ENCODE data around the gene CEP72.

Gene CEP72

DNA sequence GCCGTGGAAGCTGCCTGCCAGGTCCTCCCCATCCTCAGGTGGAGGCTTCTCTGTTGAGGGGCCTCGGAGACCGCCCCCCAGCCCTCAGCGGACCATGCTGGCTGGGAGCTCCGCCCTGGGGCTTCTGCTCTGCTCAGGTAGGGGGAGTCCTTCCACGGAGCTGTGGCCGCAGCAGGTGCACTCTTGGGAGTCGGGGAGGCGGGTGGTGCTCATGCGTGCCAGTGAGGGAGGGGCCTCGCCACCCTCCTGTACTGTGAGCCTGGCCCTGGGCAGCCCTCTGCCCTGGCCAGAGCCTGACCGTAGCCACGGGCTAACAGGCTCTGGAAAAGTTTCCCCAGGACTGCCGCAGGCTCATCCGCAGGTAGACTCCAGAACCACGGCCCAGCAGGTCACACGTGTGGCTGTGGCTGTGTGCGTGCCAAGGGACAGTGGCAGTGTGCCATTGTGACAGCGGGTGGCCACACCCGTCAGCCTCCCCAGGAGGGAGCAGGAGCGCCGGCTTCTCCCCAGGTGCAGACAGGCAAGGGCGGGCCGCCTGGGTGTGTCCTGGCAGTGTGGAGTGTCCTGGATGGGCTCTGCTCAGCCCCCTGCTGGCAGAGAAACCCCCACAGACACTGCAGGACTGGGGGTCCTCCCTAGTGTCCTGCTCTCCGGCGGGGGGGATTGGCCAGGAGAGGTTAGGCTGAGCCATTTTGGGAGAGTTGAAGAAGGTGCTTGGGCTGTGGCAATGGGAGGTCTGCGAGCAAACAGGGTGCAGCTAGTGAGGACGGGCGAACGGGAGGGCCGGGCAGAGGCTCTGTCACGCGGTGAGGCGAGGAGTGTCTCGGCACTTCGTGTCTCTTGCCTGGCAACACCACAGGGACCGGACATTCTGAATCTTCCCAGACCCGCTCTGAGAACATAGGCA lies 51.5 kb downstream of the CEP72 start:
- Histone ChIP-seq H2BK12ac (ENCODE audit: low read length) (peak overlapping the region; percentile 22), H3K4me3 (ENCODE audit: low read length in 2 of 2) (peak overlapping the region in 1 of 2 donors; percentile 20), H3K4ac (ENCODE audit: low read length) (no peak overlapping the region), H3K9ac (ENCODE audit: low read depth, low read length, poor library complexity) (no peak overlapping the region), H3K18ac (ENCODE audit: low read length) (no peak overlapping the region), H3K14ac (ENCODE audit: low read length) (no peak overlapping the region), H4K91ac (ENCODE audit: low read depth, low read length, poor library complexity) (no peak overlapping the region), H3K27ac (replicated peaks; ENCODE audit: low read length) (no peak overlapping the region), H2AFZ (ENCODE audit: low read length) (no peak overlapping the region), H3K4me1 (ENCODE audit: control insufficient read depth in 2 of 2, insufficient read depth in 1 of 2, low read depth in 1 of 2, low read length in 2 of 2) (peaks cover 0 to 4% of the 10 kb centered on the region in 2 donors), H2BK15ac (ENCODE audit: low read length) (no peak overlapping the region), H2BK5ac (ENCODE audit: low read length) (no peak overlapping the region), H3K79me1 (ENCODE audit: low read depth, low read length) (peaks cover 5% of the 10 kb centered on the region), H2BK120ac (ENCODE audit: low read depth, low read length) (no peak overlapping the region), H3K23ac (ENCODE audit: low read depth, low read length, poor library complexity) (no peak overlapping the region), H3K4me2 (ENCODE audit: insufficient read depth, low read length, poor library complexity, severe bottlenecking) (no peak overlapping the region), H4K8ac (ENCODE audit: low read depth, low read length) (no peak overlapping the region), H2AK5ac (ENCODE audit: low read depth, low read length) (no peak overlapping the region), H3K9me3 (replicated peaks in 1 of 2; ENCODE audit: control insufficient read depth in 2 of 2, insufficient read depth in 1 of 2, low read depth in 1 of 2, low read length in 2 of 2) (peaks cover 9 to 19% of the 10 kb centered on the region in 2 donors), H3K36me3 (replicated peaks in 1 of 2; ENCODE audit: control insufficient read depth in 2 of 2, insufficient read depth in 2 of 2, low read length in 2 of 2) (peaks cover 56 to 90% of the 10 kb centered on the region in 2 donors), H3K27me3 (ENCODE audit: control insufficient read depth in 3 of 3, insufficient read depth in 3 of 3, low read depth in 1 of 3, low read length in 3 of 3) (no peaks in the 10 kb centered on the region)
- no CpG with 5 or more reads among the region's 38 CpGs for WGBS, 2 donors (ENCODE audit: extremely low coverage in 2 of 2, insufficient read length in 2 of 2, insufficient replicate concordance in 1 of 2)
- no peak for DNase-seq (ENCODE audit: low spot score)

DNA sequence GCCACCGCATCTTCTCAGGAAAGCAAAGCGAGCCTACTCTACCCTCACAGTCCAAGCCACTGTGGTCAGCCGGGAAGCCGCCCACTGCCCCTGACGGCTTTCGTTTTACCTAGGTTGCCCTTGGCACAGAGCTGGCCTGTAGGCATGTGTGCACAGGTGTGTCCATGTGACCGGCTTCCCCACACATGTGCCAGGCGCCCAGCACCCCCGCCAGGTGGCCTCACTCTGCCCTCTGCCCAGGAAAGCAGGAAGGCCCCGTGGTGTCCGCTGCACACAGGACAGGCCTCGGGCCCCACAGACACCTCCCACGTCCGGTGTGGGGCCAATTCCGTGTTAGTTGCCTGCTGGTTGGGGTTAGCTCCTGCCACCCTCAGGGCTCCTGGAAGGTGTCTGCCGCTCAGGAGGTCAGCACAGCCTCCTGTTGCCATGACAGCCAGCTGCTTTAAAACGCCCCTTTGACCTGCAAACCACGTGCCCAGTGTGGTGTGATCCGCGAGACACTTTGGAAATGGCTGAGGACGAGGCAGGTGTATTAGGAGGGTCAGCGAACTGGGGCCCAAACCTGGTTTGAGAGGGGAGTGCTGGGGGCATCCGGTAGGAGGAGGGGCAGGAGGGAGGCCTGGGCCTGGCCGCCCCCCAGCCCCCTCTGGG lies 52.3 kb downstream of the CEP72 start:
- H3K36me3 ChIP-seq (replicated peaks in 1 of 2; ENCODE audit: control insufficient read depth in 2 of 2, insufficient read depth in 2 of 2, low read length in 2 of 2), result peaks cover 53 to 86% of the 10 kb centered on the region in 2 donors
- H2BK15ac ChIP-seq (ENCODE audit: low read length), result peak overlapping the region; percentile 49
- H3K18ac ChIP-seq (ENCODE audit: low read length), result no peak overlapping the region
- H2BK12ac ChIP-seq (ENCODE audit: low read length), result no peak overlapping the region
- no peak overlapping the region for H3K4me3 ChIP-seq (ENCODE audit: low read length in 2 of 2)
- H2BK120ac ChIP-seq (ENCODE audit: low read depth, low read length), result no peak overlapping the region
- peaks cover 5% of the 10 kb centered on the region for H3K79me1 ChIP-seq (ENCODE audit: low read depth, low read length)
- no peak overlapping the region for H3K14ac ChIP-seq (ENCODE audit: low read length)
- H4K91ac ChIP-seq (ENCODE audit: low read depth, low read length, poor library complexity), result no peak overlapping the region
- no CpG with 5 or more reads among the region's 24 CpGs for WGBS, 2 donors (ENCODE audit: extremely low coverage in 2 of 2, insufficient read length in 2 of 2, insufficient replicate concordance in 1 of 2)
- peaks cover 6 to 11% of the 10 kb centered on the region in 2 donors for H3K9me3 ChIP-seq (replicated peaks in 1 of 2; ENCODE audit: control insufficient read depth in 2 of 2, insufficient read depth in 1 of 2, low read depth in 1 of 2, low read length in 2 of 2)
- peak overlapping the region; percentile 3 for H4K8ac ChIP-seq (ENCODE audit: low read depth, low read length)
- H3K27me3 ChIP-seq (ENCODE audit: control insufficient read depth in 3 of 3, insufficient read depth in 3 of 3, low read depth in 1 of 3, low read length in 3 of 3), result no peaks in the 10 kb centered on the region
- peak overlapping the region; percentile 39 for H2BK5ac ChIP-seq (ENCODE audit: low read length)
- H2AFZ ChIP-seq (ENCODE audit: low read length), result no peak overlapping the region
- H2AK5ac ChIP-seq (ENCODE audit: low read depth, low read length), result no peak overlapping the region
- peak overlapping the region; percentile 12 for H3K9ac ChIP-seq (ENCODE audit: low read depth, low read length, poor library complexity)
- H3K23ac ChIP-seq (ENCODE audit: low read depth, low read length, poor library complexity), result no peak overlapping the region
- peaks cover 0 to 6% of the 10 kb centered on the region in 2 donors for H3K4me1 ChIP-seq (ENCODE audit: control insufficient read depth in 2 of 2, insufficient read depth in 1 of 2, low read depth in 1 of 2, low read length in 2 of 2)
- no peak overlapping the region for H3K4ac ChIP-seq (ENCODE audit: low read length)
- H3K4me2 ChIP-seq (ENCODE audit: insufficient read depth, low read length, poor library complexity, severe bottlenecking), result no peak overlapping the region
- DNase-seq (ENCODE audit: low spot score), result no peak
- H3K27ac ChIP-seq (replicated peaks; ENCODE audit: low read length), result no peak overlapping the region

DNA sequence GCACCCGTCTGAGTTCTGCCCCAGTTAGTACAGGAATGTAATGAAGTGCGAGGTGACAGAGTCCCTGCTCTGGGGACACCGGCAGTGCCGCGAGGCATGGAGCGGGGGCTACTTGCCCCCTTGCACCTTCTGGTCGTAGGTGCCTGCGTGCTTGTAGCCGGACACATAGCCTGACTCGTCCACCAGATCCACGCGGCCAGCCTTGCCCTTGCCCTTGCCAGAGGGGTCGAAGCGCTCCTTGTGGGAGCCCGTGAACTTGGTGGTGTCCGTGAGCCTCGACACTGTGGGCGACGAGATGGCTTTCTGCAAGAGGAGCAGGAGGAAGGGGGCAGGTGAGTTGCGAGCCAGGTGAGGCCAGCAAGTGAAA lies 52.8 kb downstream of the CEP72 start:
- Histone ChIP-seq H3K4me2 (ENCODE audit: insufficient read depth, low read length, poor library complexity, severe bottlenecking) (no peak overlapping the region), H3K4me1 (ENCODE audit: control insufficient read depth in 2 of 2, insufficient read depth in 1 of 2, low read depth in 1 of 2, low read length in 2 of 2) (peaks cover 0 to 6% of the 10 kb centered on the region in 2 donors), H2BK15ac (ENCODE audit: low read length) (no peak overlapping the region), H3K4me3 (ENCODE audit: low read length in 2 of 2) (no peak overlapping the region), H3K27ac (replicated peaks; ENCODE audit: low read length) (no peak overlapping the region), H4K91ac (ENCODE audit: low read depth, low read length, poor library complexity) (no peak overlapping the region), H3K9me3 (replicated peaks in 1 of 2; ENCODE audit: control insufficient read depth in 2 of 2, insufficient read depth in 1 of 2, low read depth in 1 of 2, low read length in 2 of 2) (peaks cover 2 to 6% of the 10 kb centered on the region in 2 donors), H4K8ac (ENCODE audit: low read depth, low read length) (no peak overlapping the region), H3K9ac (ENCODE audit: low read depth, low read length, poor library complexity) (no peak overlapping the region), H3K27me3 (ENCODE audit: control insufficient read depth in 3 of 3, insufficient read depth in 3 of 3, low read depth in 1 of 3, low read length in 3 of 3) (no peaks in the 10 kb centered on the region), H2BK5ac (ENCODE audit: low read length) (peak overlapping the region; percentile 39), H3K36me3 (replicated peaks in 1 of 2; ENCODE audit: control insufficient read depth in 2 of 2, insufficient read depth in 2 of 2, low read length in 2 of 2) (peaks cover 48 to 81% of the 10 kb centered on the region in 2 donors), H3K79me1 (ENCODE audit: low read depth, low read length) (peaks cover 5% of the 10 kb centered on the region), H2AFZ (ENCODE audit: low read length) (no peak overlapping the region), H2BK120ac (ENCODE audit: low read depth, low read length) (no peak overlapping the region), H3K14ac (ENCODE audit: low read length) (peak overlapping the region; percentile 82), H3K18ac (ENCODE audit: low read length) (no peak overlapping the region), H3K4ac (ENCODE audit: low read length) (no peak overlapping the region), H2BK12ac (ENCODE audit: low read length) (no peak overlapping the region), H3K23ac (ENCODE audit: low read depth, low read length, poor library complexity) (peak overlapping the region; percentile 80), H2AK5ac (ENCODE audit: low read depth, low read length) (no peak overlapping the region)
- no CpG with 5 or more reads among the region's 20 CpGs for WGBS, 2 donors (ENCODE audit: extremely low coverage in 2 of 2, insufficient read length in 2 of 2, insufficient replicate concordance in 1 of 2)
- DNase-seq (ENCODE audit: low spot score), result no peak

DNA sequence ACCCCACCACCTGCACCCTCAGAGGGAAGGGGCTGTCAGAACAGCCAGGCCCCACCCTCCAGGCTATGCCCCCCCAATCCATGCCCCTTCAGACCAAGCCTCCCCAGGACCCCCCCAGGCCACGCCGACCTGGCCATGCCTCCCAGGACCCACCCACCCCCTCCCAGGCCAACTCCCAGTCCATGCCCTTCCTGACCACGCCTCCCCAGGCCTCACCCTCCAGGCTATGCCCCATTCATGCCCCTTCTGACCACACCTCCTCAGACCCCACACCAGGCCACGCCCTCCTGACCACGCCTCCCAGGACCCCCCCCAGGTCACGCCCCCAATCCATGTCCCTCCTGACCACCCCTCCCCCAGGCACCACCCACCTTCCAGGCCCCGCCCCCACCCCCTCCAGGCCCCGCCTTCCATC lies 53.4 kb downstream of the CEP72 start:
- Histone ChIP-seq H2BK5ac (ENCODE audit: low read length) (no peak overlapping the region), H3K18ac (ENCODE audit: low read length) (no peak overlapping the region), H3K4me2 (ENCODE audit: insufficient read depth, low read length, poor library complexity, severe bottlenecking) (no peak overlapping the region), H2BK15ac (ENCODE audit: low read length) (no peak overlapping the region), H3K4ac (ENCODE audit: low read length) (no peak overlapping the region), H3K4me3 (ENCODE audit: low read length in 2 of 2) (no peak overlapping the region), H2AK5ac (ENCODE audit: low read depth, low read length) (no peak overlapping the region), H4K8ac (ENCODE audit: low read depth, low read length) (no peak overlapping the region), H3K23ac (ENCODE audit: low read depth, low read length, poor library complexity) (no peak overlapping the region), H2BK120ac (ENCODE audit: low read depth, low read length) (no peak overlapping the region), H4K91ac (ENCODE audit: low read depth, low read length, poor library complexity) (no peak overlapping the region), H3K36me3 (replicated peaks in 1 of 2; ENCODE audit: control insufficient read depth in 2 of 2, insufficient read depth in 2 of 2, low read length in 2 of 2) (peaks cover 44 to 75% of the 10 kb centered on the region in 2 donors), H3K9ac (ENCODE audit: low read depth, low read length, poor library complexity) (no peak overlapping the region), H2BK12ac (ENCODE audit: low read length) (no peak overlapping the region), H3K14ac (ENCODE audit: low read length) (no peak overlapping the region), H2AFZ (ENCODE audit: low read length) (no peak overlapping the region), H3K27me3 (ENCODE audit: control insufficient read depth in 3 of 3, insufficient read depth in 3 of 3, low read depth in 1 of 3, low read length in 3 of 3) (no peaks in the 10 kb centered on the region), H3K79me1 (ENCODE audit: low read depth, low read length) (peaks cover 5% of the 10 kb centered on the region), H3K27ac (replicated peaks; ENCODE audit: low read length) (no peak overlapping the region), H3K4me1 (ENCODE audit: control insufficient read depth in 2 of 2, insufficient read depth in 1 of 2, low read depth in 1 of 2, low read length in 2 of 2) (peaks cover 0 to 6% of the 10 kb centered on the region in 2 donors), H3K9me3 (replicated peaks in 1 of 2; ENCODE audit: control insufficient read depth in 2 of 2, insufficient read depth in 1 of 2, low read depth in 1 of 2, low read length in 2 of 2) (peaks cover 0 to 1% of the 10 kb centered on the region in 2 donors)
- no CpG with 5 or more reads among the region's 8 CpGs for WGBS, 2 donors (ENCODE audit: extremely low coverage in 2 of 2, insufficient read length in 2 of 2, insufficient replicate concordance in 1 of 2)
- DNase-seq (ENCODE audit: low spot score), result no peak
